Testis (tissue), 2 donors: ENCODE results near the gene CHD9NB.

ENCODE experiments used
- POLR2A ChIP-seq: fragments of 450-650 bp; IDR thresholded peaks from one replicate; pipeline ENCODE4 v1.6.1; 2017; ENCODE audit warnings: antibody characterized with exemption, mild to moderate bottlenecking, moderate library complexity
- TF ChIP-seq, protein P1 (sequence below), 3 experiments: fragments of 450-650 bp in 2 of 3; fragments of 200-600 bp in 1 of 3; sonication (generic) in 1 of 3; IDR thresholded peaks; one replicate each; pipeline ENCODE4 v1.5.1; 2016 to 2019; ENCODE audit warnings: antibody characterized with exemption in 3 of 3, mild to moderate bottlenecking in 2 of 3, moderate library complexity in 1 of 3

GRCh38 chr16:53083119-53083518, 30.4 kb upstream of the CHD9NB start:
- TF ChIP-seq, protein P1, sequence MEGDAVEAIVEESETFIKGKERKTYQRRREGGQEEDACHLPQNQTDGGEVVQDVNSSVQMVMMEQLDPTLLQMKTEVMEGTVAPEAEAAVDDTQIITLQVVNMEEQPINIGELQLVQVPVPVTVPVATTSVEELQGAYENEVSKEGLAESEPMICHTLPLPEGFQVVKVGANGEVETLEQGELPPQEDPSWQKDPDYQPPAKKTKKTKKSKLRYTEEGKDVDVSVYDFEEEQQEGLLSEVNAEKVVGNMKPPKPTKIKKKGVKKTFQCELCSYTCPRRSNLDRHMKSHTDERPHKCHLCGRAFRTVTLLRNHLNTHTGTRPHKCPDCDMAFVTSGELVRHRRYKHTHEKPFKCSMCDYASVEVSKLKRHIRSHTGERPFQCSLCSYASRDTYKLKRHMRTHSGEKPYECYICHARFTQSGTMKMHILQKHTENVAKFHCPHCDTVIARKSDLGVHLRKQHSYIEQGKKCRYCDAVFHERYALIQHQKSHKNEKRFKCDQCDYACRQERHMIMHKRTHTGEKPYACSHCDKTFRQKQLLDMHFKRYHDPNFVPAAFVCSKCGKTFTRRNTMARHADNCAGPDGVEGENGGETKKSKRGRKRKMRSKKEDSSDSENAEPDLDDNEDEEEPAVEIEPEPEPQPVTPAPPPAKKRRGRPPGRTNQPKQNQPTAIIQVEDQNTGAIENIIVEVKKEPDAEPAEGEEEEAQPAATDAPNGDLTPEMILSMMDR (IDR thresholded peaks at IDR 0.05), result no peak
- TF ChIP-seq POLR2A, result no peak
